Measurements from ENCODE around the gene SERGEF.

- TF ChIP-seq CTCF (conservative IDR thresholded peaks at IDR 0.05), result no peak
- TF ChIP-seq ZFX (IDR thresholded peaks at IDR 0.05), result no peak
Observed at GRCh38 chr11:17976651-17977050, 36.2 kb downstream of the SERGEF start.
